LNCaP clone FGC (cell line): ENCODE measurements around the gene L3MBTL2.
"Not testable (repeated sequence)": the region's sequence is repeated elsewhere in the genome, so short reads cannot be mapped to it uniquely, and the experiment has no call there.

ENCODE experiments used
- DNase-seq: peaks from one replicate; pipeline ENCODE4 v3.0.0-alpha.2; 2011; ENCODE audit warnings: low read depth
- H3K4me3 ChIP-seq: 2 replicates; pipeline ENCODE4 v1.5.1; 2011; ENCODE audit warnings: mild to moderate bottlenecking, low read depth, low read length, control low read depth
- TF ChIP-seq, protein P1 (sequence below): IDR thresholded peaks from 2 replicates; pipeline ENCODE4 v1.5.1; 2012; ENCODE audit warnings: mild to moderate bottlenecking; ENCODE audit not compliant: control insufficient read depth, insufficient read depth; ENCODE audit errors: extremely low read depth

The L3MBTL2 gene

DNA sequence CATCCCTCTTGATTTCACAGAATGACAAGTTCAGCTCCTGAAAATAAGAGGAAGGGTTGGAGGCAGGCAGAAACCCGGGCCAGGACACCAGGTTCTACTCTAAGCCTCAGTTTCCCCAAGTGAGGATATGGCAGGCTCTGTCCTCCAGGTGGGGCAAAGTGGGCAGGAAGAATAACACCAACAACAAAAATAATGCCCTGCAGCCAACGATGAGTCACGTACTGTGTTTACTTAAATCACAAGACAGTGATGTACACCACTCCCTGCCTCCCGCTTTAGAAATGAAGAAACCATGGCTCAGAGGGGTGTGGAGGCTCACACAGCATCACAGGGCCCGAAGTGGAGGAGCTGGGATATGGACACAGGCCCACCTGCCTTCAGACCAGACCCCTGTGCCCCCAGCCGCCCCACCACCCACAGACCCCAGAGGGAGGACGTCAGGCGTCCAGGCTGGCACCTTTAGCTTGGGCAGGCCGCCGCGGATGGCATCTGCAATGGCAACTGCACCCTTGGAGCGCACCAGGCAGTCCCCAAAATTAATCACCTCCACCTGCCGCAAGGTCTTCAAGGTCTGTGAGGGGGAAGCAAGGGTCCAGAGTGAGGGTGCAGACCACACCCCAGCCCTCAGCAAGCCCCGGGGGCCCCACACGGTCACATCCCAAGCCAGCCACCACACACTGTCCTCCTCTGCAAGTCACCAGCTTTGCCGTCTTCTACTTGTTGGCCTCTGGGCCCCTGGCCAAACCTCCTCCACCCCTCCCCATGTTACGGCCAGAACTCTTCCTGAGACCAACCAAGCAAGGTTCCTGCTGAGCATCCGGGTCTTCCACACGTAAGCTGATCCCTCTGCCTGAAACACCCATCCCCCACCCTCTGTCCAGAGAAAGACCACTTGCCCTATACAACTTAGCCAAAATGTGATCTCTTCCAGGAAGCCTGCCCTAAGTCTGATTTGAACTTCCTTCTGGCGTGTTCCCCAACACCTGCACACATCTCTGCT is 51.4 kb downstream of the L3MBTL2 start:
- no peak overlapping the region for H3K4me3 ChIP-seq
- peak; percentile 88 for DNase-seq

DNA sequence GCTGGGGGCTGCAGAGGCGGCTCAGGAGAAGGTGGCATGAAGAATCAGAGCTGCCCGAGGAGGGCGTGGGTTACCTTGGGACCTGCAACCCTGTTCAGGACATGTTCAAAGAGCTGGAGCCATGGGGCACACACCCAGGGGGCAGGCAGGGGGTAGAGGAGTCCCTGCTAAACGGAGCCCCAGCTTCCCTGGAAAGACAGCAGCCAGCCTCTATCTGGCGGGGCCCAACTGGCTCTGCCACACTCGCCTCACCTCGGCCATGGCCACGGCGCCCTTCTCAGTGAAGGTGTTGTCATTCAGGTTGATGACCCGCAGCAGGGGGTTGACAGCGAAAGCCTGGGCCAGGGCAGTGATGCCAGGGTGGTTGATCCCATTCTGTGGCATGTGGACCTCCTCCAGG is 52.6 kb downstream of the L3MBTL2 start:
- no peak overlapping the region for H3K4me3 ChIP-seq
- no peak for DNase-seq
- TF ChIP-seq, protein P1, sequence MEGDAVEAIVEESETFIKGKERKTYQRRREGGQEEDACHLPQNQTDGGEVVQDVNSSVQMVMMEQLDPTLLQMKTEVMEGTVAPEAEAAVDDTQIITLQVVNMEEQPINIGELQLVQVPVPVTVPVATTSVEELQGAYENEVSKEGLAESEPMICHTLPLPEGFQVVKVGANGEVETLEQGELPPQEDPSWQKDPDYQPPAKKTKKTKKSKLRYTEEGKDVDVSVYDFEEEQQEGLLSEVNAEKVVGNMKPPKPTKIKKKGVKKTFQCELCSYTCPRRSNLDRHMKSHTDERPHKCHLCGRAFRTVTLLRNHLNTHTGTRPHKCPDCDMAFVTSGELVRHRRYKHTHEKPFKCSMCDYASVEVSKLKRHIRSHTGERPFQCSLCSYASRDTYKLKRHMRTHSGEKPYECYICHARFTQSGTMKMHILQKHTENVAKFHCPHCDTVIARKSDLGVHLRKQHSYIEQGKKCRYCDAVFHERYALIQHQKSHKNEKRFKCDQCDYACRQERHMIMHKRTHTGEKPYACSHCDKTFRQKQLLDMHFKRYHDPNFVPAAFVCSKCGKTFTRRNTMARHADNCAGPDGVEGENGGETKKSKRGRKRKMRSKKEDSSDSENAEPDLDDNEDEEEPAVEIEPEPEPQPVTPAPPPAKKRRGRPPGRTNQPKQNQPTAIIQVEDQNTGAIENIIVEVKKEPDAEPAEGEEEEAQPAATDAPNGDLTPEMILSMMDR: no peak

More for the DNA sequence above, 51.4 kb downstream of the L3MBTL2 start:
- TF ChIP-seq, protein P1: peak; percentile 8; the same call in 1 of the 2 replicates

DNA sequence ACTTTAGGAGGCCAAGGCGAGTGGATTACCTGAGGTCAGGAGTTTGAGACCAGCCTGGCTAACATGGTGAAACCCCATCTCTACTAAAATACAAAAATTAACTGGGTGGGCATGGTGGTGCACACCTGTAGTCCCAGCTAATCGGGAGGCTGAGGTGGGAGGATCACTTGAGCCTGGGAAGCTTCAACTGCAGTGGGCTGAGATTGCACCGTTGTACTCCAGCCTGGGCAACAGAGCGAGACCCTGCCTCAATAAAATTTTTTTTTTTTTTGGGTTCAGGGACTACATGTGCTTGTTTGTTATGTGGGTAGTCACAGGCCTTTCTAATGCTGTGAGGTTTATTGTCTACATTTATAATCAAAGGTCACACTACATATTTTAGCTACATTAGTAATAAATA is 54.6 kb downstream of the L3MBTL2 start:
- not testable (repeated sequence) for DNase-seq, H3K4me3 ChIP-seq

DNA sequence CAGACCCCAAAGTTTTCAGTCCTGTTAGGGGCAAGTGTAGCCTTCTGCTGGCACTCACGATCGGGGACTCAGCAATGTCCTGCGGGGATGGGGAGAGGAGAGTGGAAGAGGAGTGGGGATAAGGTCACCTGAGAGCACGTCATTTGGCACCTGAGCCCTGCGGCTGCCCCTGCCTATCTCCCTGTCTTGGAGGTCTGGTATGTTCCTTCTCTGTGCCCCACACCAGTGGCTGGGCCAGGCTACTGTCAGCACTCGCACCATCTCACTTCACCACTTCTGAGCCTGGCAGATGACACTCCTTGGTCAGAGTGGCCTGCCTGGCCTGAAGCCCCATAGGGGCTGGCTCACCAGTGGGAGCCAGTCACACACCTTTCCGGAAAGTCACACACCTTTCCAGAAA is 55.8 kb downstream of the L3MBTL2 start:
- TF ChIP-seq, protein P1: no peak
- no peak for DNase-seq
- H3K4me3 ChIP-seq: no peak overlapping the region

DNA sequence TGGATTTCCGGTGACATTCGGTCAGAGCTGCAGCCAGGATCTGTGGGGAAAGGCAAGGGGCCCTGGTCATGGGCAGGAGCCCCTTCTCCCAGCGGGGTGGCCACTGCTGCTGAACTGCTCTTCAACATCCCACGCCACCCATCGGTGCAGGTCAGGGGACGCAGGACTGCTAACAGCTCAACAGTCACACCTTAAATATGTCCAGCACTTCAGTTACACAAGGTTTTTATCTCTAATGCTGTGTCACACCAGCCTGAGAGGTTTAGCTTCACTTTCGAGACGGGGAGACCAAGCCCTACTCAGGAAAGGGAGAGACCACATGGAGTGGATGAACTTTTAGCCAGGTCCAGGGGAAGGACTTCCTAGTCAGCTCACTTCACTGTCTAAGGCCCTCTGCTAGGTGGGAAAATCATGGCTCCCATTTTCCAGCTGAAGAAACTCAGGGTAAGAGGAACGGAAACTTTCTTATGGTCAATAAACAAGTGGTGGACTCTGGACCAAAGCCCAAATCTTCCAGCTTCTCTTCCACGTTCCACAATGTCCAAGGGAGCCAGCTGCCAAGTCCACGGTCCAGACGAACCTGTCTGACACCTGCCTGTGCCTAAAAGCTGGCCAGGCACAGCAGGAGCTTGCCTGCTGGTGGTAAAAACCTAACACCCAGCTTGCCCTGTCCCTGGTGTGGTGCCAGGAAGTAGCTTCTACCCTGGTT is 56.6 kb downstream of the L3MBTL2 start:
- TF ChIP-seq, protein P1: no peak
- H3K4me3 ChIP-seq: no peak overlapping the region
- peak; percentile 99 for DNase-seq

DNA sequence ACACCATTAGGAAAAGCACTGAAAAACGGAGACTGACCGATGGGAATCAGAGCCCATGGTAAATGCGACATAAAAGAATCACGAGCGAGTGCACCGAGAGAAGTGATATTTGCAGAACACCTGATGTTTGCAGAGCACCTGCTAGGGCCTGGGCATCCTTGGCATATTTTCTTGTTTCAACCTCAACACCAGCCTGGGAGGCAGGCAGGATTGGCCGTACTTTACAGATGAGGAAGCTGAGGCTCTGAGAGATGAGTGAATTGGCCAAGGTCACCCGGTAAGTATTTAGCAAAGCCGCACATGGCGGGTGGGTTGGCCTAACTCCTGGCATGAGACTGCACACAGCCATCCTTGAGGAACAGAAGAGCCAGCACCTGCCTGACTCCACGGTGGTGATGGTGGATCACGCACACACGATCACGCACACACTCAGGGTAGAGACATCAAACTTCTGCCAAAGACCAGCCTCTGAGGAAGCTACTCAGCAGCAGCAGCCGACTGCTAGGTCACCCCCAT is 57.2 kb downstream of the L3MBTL2 start:
- peak; percentile 14 for DNase-seq
- H3K4me3 ChIP-seq: no peak overlapping the region
- TF ChIP-seq, protein P1: no peak

DNA sequence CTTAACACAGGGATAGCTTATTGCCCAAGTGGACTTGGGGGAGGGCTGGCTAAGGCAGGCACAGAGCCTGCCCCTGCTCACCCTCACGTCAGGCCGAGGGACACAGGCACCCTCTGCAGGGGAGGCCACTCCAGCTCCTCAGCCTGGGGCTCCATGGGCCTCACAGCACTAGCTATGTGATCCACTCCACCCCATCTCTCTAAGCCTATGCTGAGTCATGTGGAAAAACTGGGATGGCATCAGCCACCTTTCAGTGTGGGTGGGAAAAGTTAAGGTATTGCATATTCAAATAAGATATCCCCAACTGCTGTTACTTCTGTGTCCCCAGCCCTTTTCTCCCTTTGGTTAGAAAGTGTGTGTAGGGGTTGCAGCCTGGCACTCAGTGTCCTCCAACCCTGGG is 58.6 kb downstream of the L3MBTL2 start:
- no peak for DNase-seq

More for the DNA sequence above, 58.6 kb downstream of the L3MBTL2 start:
- H3K4me3 ChIP-seq: no peak overlapping the region
- TF ChIP-seq, protein P1: no peak
